ENCODE results near the gene TP73. TPM values are rescaled to one million over a fixed set of nuclear protein-coding genes. Genes with fewer than 3 reads are reported as not detected.

The TP73 gene
- total RNA-seq, 2 donors from 2014 or later, result 0.26 to 13.5 TPM

- ATAC-seq (no peak), DNase-seq (peak in 1 of 4 donors; percentile 45)
- Histone ChIP-seq H3K4me1 (peaks cover 39% of the 10 kb centered on the region), H3K4me3 (no peak overlapping the region), H3K36me3 (replicated peaks in 1 of 2; ENCODE audit: insufficient read depth in 1 of 2, low read depth in 2 of 2) (peaks cover 9 to 31% of the 10 kb centered on the region in 2 donors), H3K27me3 (no peaks in the 10 kb centered on the region), H3K9me3 (no peaks in the 10 kb centered on the region), H3K27ac (no peak overlapping the region)
- TF ChIP-seq, protein P1, sequence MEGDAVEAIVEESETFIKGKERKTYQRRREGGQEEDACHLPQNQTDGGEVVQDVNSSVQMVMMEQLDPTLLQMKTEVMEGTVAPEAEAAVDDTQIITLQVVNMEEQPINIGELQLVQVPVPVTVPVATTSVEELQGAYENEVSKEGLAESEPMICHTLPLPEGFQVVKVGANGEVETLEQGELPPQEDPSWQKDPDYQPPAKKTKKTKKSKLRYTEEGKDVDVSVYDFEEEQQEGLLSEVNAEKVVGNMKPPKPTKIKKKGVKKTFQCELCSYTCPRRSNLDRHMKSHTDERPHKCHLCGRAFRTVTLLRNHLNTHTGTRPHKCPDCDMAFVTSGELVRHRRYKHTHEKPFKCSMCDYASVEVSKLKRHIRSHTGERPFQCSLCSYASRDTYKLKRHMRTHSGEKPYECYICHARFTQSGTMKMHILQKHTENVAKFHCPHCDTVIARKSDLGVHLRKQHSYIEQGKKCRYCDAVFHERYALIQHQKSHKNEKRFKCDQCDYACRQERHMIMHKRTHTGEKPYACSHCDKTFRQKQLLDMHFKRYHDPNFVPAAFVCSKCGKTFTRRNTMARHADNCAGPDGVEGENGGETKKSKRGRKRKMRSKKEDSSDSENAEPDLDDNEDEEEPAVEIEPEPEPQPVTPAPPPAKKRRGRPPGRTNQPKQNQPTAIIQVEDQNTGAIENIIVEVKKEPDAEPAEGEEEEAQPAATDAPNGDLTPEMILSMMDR (IDR thresholded peaks at IDR 0.05), result no peak
- no peak for TF ChIP-seq POLR2A (IDR thresholded peaks at IDR 0.05)
- 24 to 72% methylated on average over 3 to 16 of the region's 20 CpGs for WGBS, 2 donors
- intact Hi-C loops (cut with DNase I), result no loop called here
These were observed 125.6 kb downstream of the TP73 start for GRCh38 chr1:3777647-3778589.

- H3K27ac ChIP-seq, result no peak overlapping the region
- H3K4me3 ChIP-seq, result no peak overlapping the region
- no peaks in the 10 kb centered on the region for H3K27me3 ChIP-seq
- H3K4me1 ChIP-seq, result peaks cover 31% of the 10 kb centered on the region
- H3K9me3 ChIP-seq, result no peaks in the 10 kb centered on the region
- no peak for TF ChIP-seq POLR2A (IDR thresholded peaks at IDR 0.05)
- TF ChIP-seq, protein P1 (IDR thresholded peaks at IDR 0.05), result no peak
- WGBS, 2 donors, result 73 to 76% methylated on average over 6 to 14 of the region's 14 CpGs
- DNase-seq, result no peak
- intact Hi-C loops (cut with DNase I), result no loop called here
- no peak for ATAC-seq
- peaks cover 9 to 34% of the 10 kb centered on the region in 2 donors for H3K36me3 ChIP-seq (replicated peaks in 1 of 2; ENCODE audit: insufficient read depth in 1 of 2, low read depth in 2 of 2)
These were observed 126.4 kb downstream of the TP73 start for GRCh38 chr1:3778590-3779264.

DNA sequence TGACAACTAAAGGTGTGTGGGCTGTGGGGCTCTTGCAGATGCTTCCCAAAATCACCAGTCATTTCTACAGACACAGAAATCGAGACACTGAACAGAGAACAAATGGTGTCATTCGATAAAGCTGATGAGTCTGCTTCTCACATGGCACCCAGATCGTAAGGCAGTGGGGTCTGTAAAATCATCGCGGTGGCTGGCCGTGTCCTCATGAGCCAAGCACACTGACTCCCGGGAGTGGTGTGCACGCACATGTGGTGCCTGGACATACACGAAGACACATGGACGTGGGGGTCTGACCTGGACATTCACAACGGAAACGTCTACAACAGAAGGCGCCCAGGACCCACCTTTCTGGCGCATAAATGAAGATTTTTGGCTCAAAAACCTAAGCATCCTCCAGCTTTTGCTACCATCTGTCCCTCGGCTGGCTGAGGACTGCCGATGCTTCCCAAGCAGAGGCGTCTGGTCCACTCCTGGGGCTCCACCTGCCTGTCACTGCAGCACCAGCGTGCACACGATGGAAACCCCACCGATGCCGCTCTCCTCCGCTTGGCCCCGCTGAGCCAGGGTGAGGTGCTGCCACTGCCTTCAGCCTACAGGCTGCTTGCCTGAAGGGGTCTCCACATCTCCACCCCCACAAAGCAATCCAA lies 127.1 kb downstream of the TP73 start:
- H3K4me3 ChIP-seq, result no peak overlapping the region
- intact Hi-C loops (cut with DNase I), result no loop called here
- H3K36me3 ChIP-seq (replicated peaks in 1 of 2; ENCODE audit: insufficient read depth in 1 of 2, low read depth in 2 of 2), result peaks cover 14 to 39% of the 10 kb centered on the region in 2 donors
- no peak for DNase-seq
- H3K9me3 ChIP-seq, result no peaks in the 10 kb centered on the region
- WGBS, 2 donors, result 90 to 91% methylated on average over 17 to 23 of the region's 23 CpGs
- H3K27me3 ChIP-seq, result no peaks in the 10 kb centered on the region
- peaks cover 25% of the 10 kb centered on the region for H3K4me1 ChIP-seq
- no peak for TF ChIP-seq POLR2A (IDR thresholded peaks at IDR 0.05)
- TF ChIP-seq, protein P1 (IDR thresholded peaks at IDR 0.05), result no peak
- H3K27ac ChIP-seq, result no peak overlapping the region
- no peak for ATAC-seq

GRCh38 chr1:3779912-3780416 lies 127.6 kb downstream of the TP73 start:
- no peak for DNase-seq
- WGBS, 2 donors, result 89 to 92% methylated on average over 20 of the region's 20 CpGs
- H3K27ac ChIP-seq, result no peak overlapping the region
- TF ChIP-seq POLR2A (IDR thresholded peaks at IDR 0.05), result no peak
- TF ChIP-seq, protein P1 (IDR thresholded peaks at IDR 0.05), result no peak
- no peak for ATAC-seq
- H3K4me1 ChIP-seq, result peaks cover 23% of the 10 kb centered on the region
- H3K9me3 ChIP-seq, result no peaks in the 10 kb centered on the region
- intact Hi-C loops (cut with DNase I), result no loop called here
- no peak overlapping the region for H3K4me3 ChIP-seq
- H3K27me3 ChIP-seq, result no peaks in the 10 kb centered on the region
- peaks cover 20 to 39% of the 10 kb centered on the region in 2 donors for H3K36me3 ChIP-seq (replicated peaks in 1 of 2; ENCODE audit: insufficient read depth in 1 of 2, low read depth in 2 of 2)
